PC-9 (cell line): ENCODE results near the gene FBLN2.

Experiments
- CTCF ChIP-seq: fragments of 200-600 bp; sonication (generic); conservative IDR thresholded peaks from 2 replicates; pipeline ENCODE4 v1.6.1; 2017; ENCODE audit warnings: mixed run types, antibody characterized with exemption, mild to moderate bottlenecking, moderate library complexity
- EZH2 ChIP-seq: fragments of 200-600 bp; sonication (generic); IDR thresholded peaks from 2 replicates; pipeline ENCODE4 v1.8.0; 2017; ENCODE audit warnings: antibody characterized with exemption, low read depth

GRCh38 chr3:13542142-13542541, 6.8 kb upstream of the FBLN2 start:
- no peak for TF ChIP-seq CTCF
- no peak for TF ChIP-seq EZH2
